HCT116 (cell line): ENCODE measurements around the gene THBS3. TPM values are rescaled to one million over a fixed set of nuclear protein-coding genes. Genes with fewer than 3 reads are reported as not detected.

Experiments used
- ATAC-seq: fragments of 200-7000 bp; cut with Tn5 transposase; 2 replicates; pipeline ENCODE4 v1.9.1; 2020; ENCODE audit warnings: mild to moderate bottlenecking, moderate library complexity
- BruUV-seq: library from RNA; stranded (reverse); fragments of 400-500 nt; replicated peaks from 2 replicates; lab custom pipeline; 2021; lab: Mats Ljungman, UMichigan
- CTCF ChIA-PET: fragments of 300-600 bp; sonication (Branson Sonifier 250); formaldehyde crosslinking; loops from one replicate; lab custom pipeline; 2021; ENCODE audit warnings: antibody characterized with exemption; lab: Charles Lee
- POLR2A ChIA-PET: fragments of 300-600, 350-600 bp; sonication (Branson Sonifier 250); formaldehyde crosslinking; loops from one replicate; lab custom pipeline; 2021; ENCODE audit warnings: antibody characterized with exemption; lab: Charles Lee
- RAD21 ChIA-PET, 2 experiments: fragments of 300-600 bp; sonication (Branson Sonifier 250); formaldehyde crosslinking; loops; one replicate each; lab custom pipeline; 2023; ENCODE audit warnings: low total read pairs in 2 of 2; ENCODE audit not compliant: uncharacterized antibody in 2 of 2, unreplicated experiment in 2 of 2, low non-redundant PET in 1 of 2; lab: Charles Lee
- DNase-seq: peaks from one replicate; pipeline ENCODE4 v3.0.0-alpha.2; 2010; ENCODE audit warnings: low read depth, low spot score
- H2AFZ ChIP-seq: fragments of 200-600 bp; shearing (Covaris generic), sonication (generic); 2 replicates; pipeline ENCODE4 v1.6.1; 2017; ENCODE audit warnings: low read depth, mixed run types, mixed read lengths, antibody characterized with exemption, low read length; ENCODE audit not compliant: poor library complexity, severe bottlenecking
- H3K27ac ChIP-seq: 2 replicates; pipeline ENCODE4 v1.5.1; 2012; ENCODE audit warnings: low read depth, low read length
- H3K27me3 ChIP-seq: fragments of 200-600 bp; sonication (generic); 2 replicates; pipeline ENCODE4 v1.6.1; 2016; ENCODE audit warnings: mixed run types, low read length, mixed read lengths; ENCODE audit not compliant: insufficient read depth
- H3K36me3 ChIP-seq, 2 experiments: fragments of 200-500 bp in 1 of 2; fragments of 200-600 bp in 1 of 2; sonication (Bioruptor generic) in 1 of 2; sonication (generic) in 1 of 2; 2 replicates each; pipeline versions ENCODE4 v1.5.1 to v1.6.1; 2014 to 2016; ENCODE audit warnings: low read length in 2 of 2, inconsistent platforms in 1 of 2, mixed read lengths in 1 of 2, mixed run types in 1 of 2; ENCODE audit not compliant: insufficient read depth in 2 of 2, control insufficient read depth in 1 of 2
- H3K4me1 ChIP-seq, 2 experiments: fragments of 200-600 bp in 1 of 2; sonication (generic) in 1 of 2; 2 replicates each; pipeline versions ENCODE4 v1.5.1 to v1.6.1; 2012 to 2017; ENCODE audit warnings: low read length in 2 of 2, inconsistent platforms in 1 of 2, mild to moderate bottlenecking in 1 of 2, mixed read lengths in 1 of 2, mixed run types in 1 of 2, moderate library complexity in 1 of 2; ENCODE audit not compliant: insufficient read depth in 2 of 2, control insufficient read depth in 1 of 2
- H3K4me2 ChIP-seq: fragments of 200-600 bp; sonication (generic); 2 replicates; pipeline ENCODE4 v1.6.1; 2017; ENCODE audit warnings: mixed run types, low read length, mixed read lengths
- H3K4me3 ChIP-seq, 2 experiments: fragments of 200-600 bp in 1 of 2; sonication (generic) in 1 of 2; replicated peaks in 1 of 2; 2 replicates each; pipeline ENCODE4 v1.5.1; 2011 to 2016; ENCODE audit warnings: low read length in 2 of 2, control low read depth in 1 of 2, low read depth in 1 of 2, mild to moderate bottlenecking in 1 of 2, mixed read lengths in 1 of 2, mixed run types in 1 of 2
- H3K79me2 ChIP-seq: fragments of 200-600 bp; sonication (generic); 2 replicates; pipeline ENCODE4 v1.6.1; 2017; ENCODE audit warnings: mild to moderate bottlenecking, mixed run types, low read length, moderate library complexity, mixed read lengths; ENCODE audit not compliant: insufficient read depth
- H3K9ac ChIP-seq: fragments of 200-600 bp; sonication (generic); 2 replicates; pipeline ENCODE4 v1.6.1; 2016; ENCODE audit warnings: low read length, mixed read lengths
- H3K9me2 ChIP-seq: fragments of 200-600 bp; sonication (generic), shearing (Covaris generic); 2 replicates; pipeline ENCODE4 v1.6.1; 2017; ENCODE audit warnings: mixed run types, mild to moderate bottlenecking, moderate library complexity; ENCODE audit not compliant: insufficient read depth
- H3K9me3 ChIP-seq, 2 experiments: fragments of 200-500 bp in 1 of 2; fragments of 200-600 bp in 1 of 2; sonication (Bioruptor generic) in 1 of 2; sonication (generic) in 1 of 2; 2 replicates each; pipeline ENCODE4 v1.6.1; 2014 to 2017; ENCODE audit warnings: low read length in 2 of 2, mixed read lengths in 2 of 2, inconsistent platforms in 1 of 2, low read depth in 1 of 2, mild to moderate bottlenecking in 1 of 2, mixed run types in 1 of 2, moderate library complexity in 1 of 2; ENCODE audit not compliant: control insufficient read depth in 1 of 2, insufficient read depth in 1 of 2
- H4K20me1 ChIP-seq: fragments of 200-600 bp; sonication (generic), shearing (Covaris generic); 2 replicates; pipeline ENCODE4 v1.6.1; 2017; ENCODE audit warnings: mixed run types, mild to moderate bottlenecking, moderate library complexity; ENCODE audit not compliant: insufficient read depth
- CTCF ChIP-seq, 3 experiments: fragments of 200-600 bp in 1 of 3; sonication (generic) in 1 of 3; IDR thresholded peaks in 2 of 3; conservative IDR thresholded peaks in 1 of 3; 2 replicates each; pipeline ENCODE4 v1.5.1; 2012 to 2017; ENCODE audit warnings: low read depth in 2 of 3, low read length in 2 of 3, antibody characterized with exemption in 1 of 3, borderline replicate concordance in 1 of 3, control low read depth in 1 of 3, mild to moderate bottlenecking in 1 of 3, mixed read lengths in 1 of 3, mixed run types in 1 of 3, moderate library complexity in 1 of 3; ENCODE audit not compliant: insufficient read depth in 1 of 3
- ELF1 ChIP-seq: IDR thresholded peaks from 2 replicates; pipeline ENCODE4 v1.6.1; 2012; ENCODE audit warnings: low read depth, borderline replicate concordance
- FOSL1 ChIP-seq: IDR thresholded peaks from 2 replicates; pipeline ENCODE4 v1.6.1; 2012; ENCODE audit warnings: low read depth
- POLR2A ChIP-seq: IDR thresholded peaks from 2 replicates; pipeline ENCODE4 v1.7.0; 2011; ENCODE audit warnings: borderline replicate concordance; ENCODE audit not compliant: insufficient read depth, insufficient read length; ENCODE audit errors: extremely low read depth
- POLR2AphosphoS5 ChIP-seq: IDR thresholded peaks from 2 replicates; pipeline ENCODE4 v1.6.1; 2011; ENCODE audit warnings: mild to moderate bottlenecking, low read depth, low read length, moderate library complexity
- RAD21 ChIP-seq: IDR thresholded peaks from 2 replicates; pipeline ENCODE4 v1.6.1; 2012; ENCODE audit warnings: low read depth, mild to moderate bottlenecking
- TCF7L2 ChIP-seq: IDR thresholded peaks from 2 replicates; pipeline ENCODE4 v1.7.0; 2011; ENCODE audit warnings: borderline replicate concordance, inconsistent platforms; ENCODE audit not compliant: insufficient read depth, insufficient read length; ENCODE audit errors: extremely low read depth
- YY1 ChIP-seq: IDR thresholded peaks from 2 replicates; pipeline ENCODE4 v1.6.1; 2011; ENCODE audit warnings: low read length, low read depth, moderate library complexity, mild to moderate bottlenecking; ENCODE audit not compliant: insufficient replicate concordance; ENCODE audit errors: extremely low read depth
- intact Hi-C: fragments of 100-400 bp; cut with micrococcal nuclease; formaldehyde crosslinking; loops from 2 replicates; pipeline ENCODE4 v1.10.0; 2022
- total RNA-seq: library from RNA; stranded (reverse); gene quantifications from one replicate; pipeline ENCODE4 v1.2.1, GENCODE V29; 2021; ENCODE audit not compliant: unreplicated experiment

THBS3 gene
- total RNA-seq, 1 experiment from 2014 or later, result 15.9 TPM

GRCh38 chr1:155250633-155251449 lies 43.1 kb upstream of the THBS3 start:
- no TSS peak for BruUV-seq
- peaks cover 11% of the 10 kb centered on the region; the same call in 1 of the 2 replicates for H3K79me2 ChIP-seq
- peaks cover 14 to 31% of the 10 kb centered on the region in 2 experiments; a peak in 3 of 4 replicates for H3K4me1 ChIP-seq
- H2AFZ ChIP-seq, result no peak overlapping the region
- H3K36me3 ChIP-seq, result peaks cover 0 to 2% of the 10 kb centered on the region in 2 experiments; a peak in 3 of 4 replicates
- 0 out of 2 replicates have a peak overlapping the region, but pooled peaks have one; percentile 2 for H3K4me2 ChIP-seq
- H3K27ac ChIP-seq, result peak overlapping the region; percentile 23
- peak; percentile 72 for DNase-seq
- no peaks in the 10 kb centered on the region for H4K20me1 ChIP-seq
- ChIA-PET POLR2A (interaction anchor here (0.8 to 1.2 kb wide), 3 partner anchors 11 to 74 kb away, joined by 3 read pairs; partner anchors contain the start of genes CLK2 and SCAMP3), RAD21 (interaction anchor here (1.2 to 2.0 kb wide), 3 partner anchors 11 to 73 kb away, joined by 3 to 9 read pairs (median 4); partner anchors contain the start of gene SCAMP3 (in 1 of the 2)), CTCF (interaction anchor here (0.6 to 4.1 kb wide), 29 partner anchors 9 to 400 kb away, joined by 3 to 44 read pairs (median 5); partner anchors contain the start of genes CLK2, FDPS, HCN3 and KRTCAP2)
- H3K9me3 ChIP-seq, result no peaks in the 10 kb centered on the region
- no peaks in the 10 kb centered on the region for H3K9me2 ChIP-seq
- H3K9ac ChIP-seq, result no peak overlapping the region
- peak; percentile 33; the same call in 1 of the 2 replicates for TF ChIP-seq POLR2AphosphoS5
- no peak for TF ChIP-seq FOSL1
- TF ChIP-seq ELF1, result no peak
- no peak for TF ChIP-seq POLR2A
- peak; percentile 32 for TF ChIP-seq TCF7L2
- peak; percentile 72 for TF ChIP-seq YY1
- peak; percentile 96 for TF ChIP-seq RAD21
- peak; percentile 99 to 100 (median 99) for TF ChIP-seq CTCF (IDR thresholded peaks at IDR 0.05 in 2 of 3, conservative IDR thresholded peaks at IDR 0.05 in 1 of 3; ENCODE audit: borderline replicate concordance in 1 of 3, insufficient read depth in 1 of 3, low read depth in 2 of 3, low read length in 2 of 3)
- TF ChIP-seq, all 23 proteins: peak for 5
- no peak overlapping the region for H3K4me3 ChIP-seq
- intact Hi-C loops, result loop anchor here (1.0 to 5.0 kb wide), 4 partner anchors 56 to 341 kb away; partner anchors contain the start of gene FDPS
- ATAC-seq, result peak; percentile 87
- H3K27me3 ChIP-seq, result no peaks in the 10 kb centered on the region
